Suprapubic skin (tissue), 3 donors: Measurements from ENCODE around the gene CYB5B.

Experiments used
- EP300 ChIP-seq: sonication (generic); formaldehyde crosslinking; IDR thresholded peaks from one replicate; pipeline ENCODE4 v1.6.1; 2017; ENCODE audit warnings: antibody characterized with exemption
- POLR2A ChIP-seq, 2 donors: fragments of 450-650 bp; IDR thresholded peaks; one replicate each; pipeline ENCODE4 v1.6.1; 2017; ENCODE audit warnings: antibody characterized with exemption in 2 of 2, mild to moderate bottlenecking in 2 of 2, moderate library complexity in 2 of 2
- TF ChIP-seq, protein P1 (sequence below), 2 donors: fragments of 200-600 bp in 1 of 2; fragments of 450-650 bp in 1 of 2; sonication (generic) in 1 of 2; IDR thresholded peaks; one replicate each; pipeline ENCODE4 v1.5.1; 2016 to 2019; ENCODE audit warnings: antibody characterized with exemption in 2 of 2, mild to moderate bottlenecking in 1 of 2, moderate library complexity in 1 of 2

DNA sequence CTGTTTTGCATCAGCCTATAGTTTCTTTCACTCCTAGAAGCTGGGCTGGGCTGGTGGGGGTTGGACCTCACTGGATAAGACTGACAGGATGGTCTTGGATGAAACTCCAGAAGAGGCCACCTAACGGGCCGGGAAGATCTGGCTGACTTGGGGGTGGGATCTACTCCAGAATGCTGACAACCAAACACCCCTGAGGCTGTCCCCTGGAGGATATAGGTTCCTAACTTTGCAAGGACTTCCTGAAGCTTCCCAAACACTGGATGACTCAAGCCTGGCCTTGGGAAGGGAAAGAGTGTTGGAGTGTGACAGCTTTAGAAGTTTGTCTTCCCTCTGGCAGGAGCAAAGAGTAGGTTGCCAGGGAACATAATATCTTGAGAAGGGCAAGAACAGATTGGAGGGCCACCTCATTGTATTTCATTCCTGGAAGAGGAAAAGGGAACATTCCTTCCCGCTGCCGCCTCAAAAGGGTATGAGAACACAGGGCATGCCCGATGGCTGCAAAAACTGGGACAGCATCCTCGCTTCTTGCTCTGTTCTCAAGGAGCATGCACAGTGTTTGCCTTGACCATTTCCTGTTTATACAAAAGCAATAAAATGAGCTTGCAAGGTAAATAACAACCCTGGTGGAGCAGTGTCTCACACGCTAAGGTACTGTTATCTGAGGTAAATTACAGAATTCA lies 6.8 kb upstream of the CYB5B start:
- no peak for TF ChIP-seq POLR2A (IDR thresholded peaks at IDR 0.05)
- TF ChIP-seq, protein P1, sequence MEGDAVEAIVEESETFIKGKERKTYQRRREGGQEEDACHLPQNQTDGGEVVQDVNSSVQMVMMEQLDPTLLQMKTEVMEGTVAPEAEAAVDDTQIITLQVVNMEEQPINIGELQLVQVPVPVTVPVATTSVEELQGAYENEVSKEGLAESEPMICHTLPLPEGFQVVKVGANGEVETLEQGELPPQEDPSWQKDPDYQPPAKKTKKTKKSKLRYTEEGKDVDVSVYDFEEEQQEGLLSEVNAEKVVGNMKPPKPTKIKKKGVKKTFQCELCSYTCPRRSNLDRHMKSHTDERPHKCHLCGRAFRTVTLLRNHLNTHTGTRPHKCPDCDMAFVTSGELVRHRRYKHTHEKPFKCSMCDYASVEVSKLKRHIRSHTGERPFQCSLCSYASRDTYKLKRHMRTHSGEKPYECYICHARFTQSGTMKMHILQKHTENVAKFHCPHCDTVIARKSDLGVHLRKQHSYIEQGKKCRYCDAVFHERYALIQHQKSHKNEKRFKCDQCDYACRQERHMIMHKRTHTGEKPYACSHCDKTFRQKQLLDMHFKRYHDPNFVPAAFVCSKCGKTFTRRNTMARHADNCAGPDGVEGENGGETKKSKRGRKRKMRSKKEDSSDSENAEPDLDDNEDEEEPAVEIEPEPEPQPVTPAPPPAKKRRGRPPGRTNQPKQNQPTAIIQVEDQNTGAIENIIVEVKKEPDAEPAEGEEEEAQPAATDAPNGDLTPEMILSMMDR (IDR thresholded peaks at IDR 0.05), result no peak
- TF ChIP-seq EP300, result no peak
